HG03175 (cell line): Measurements from ENCODE around the gene GBX1.

Experiments
- ATAC-seq: cut with Tn5 transposase; IDR thresholded peaks from one replicate; pipeline ENCODE4 v1.9.1; 2021; ENCODE audit warnings: mild to moderate bottlenecking, moderate library complexity; ENCODE audit not compliant: unreplicated experiment

Gene GBX1

GRCh38 chr7:151129117-151129959, 38.2 kb downstream of the GBX1 start:
- no peak for ATAC-seq

GRCh38 chr7:151128716-151129115, 38.8 kb downstream of the GBX1 start:
- ATAC-seq, result no peak

GRCh38 chr7:151128144-151128543, 39.4 kb downstream of the GBX1 start:
- no peak for ATAC-seq

- ATAC-seq, result no peak
These were observed 40.9 kb downstream of the GBX1 start for GRCh38 chr7:151126491-151127137.

GRCh38 chr7:151125846-151126481, 41.5 kb downstream of the GBX1 start:
- ATAC-seq, result no peak

- ATAC-seq, result no peak
These were observed 42.0 kb downstream of the GBX1 start for GRCh38 chr7:151125470-151125845.

- ATAC-seq, result no peak
These were observed 42.5 kb downstream of the GBX1 start for GRCh38 chr7:151124899-151125399.

GRCh38 chr7:151124481-151124880, 43.0 kb downstream of the GBX1 start:
- no peak for ATAC-seq

GRCh38 chr7:151123822-151124464, 43.6 kb downstream of the GBX1 start:
- ATAC-seq, result peak; percentile 90

- ATAC-seq, result no peak
These were observed 44.2 kb downstream of the GBX1 start for GRCh38 chr7:151123158-151123821.

- ATAC-seq, result no peak
These were observed 44.7 kb downstream of the GBX1 start for GRCh38 chr7:151122796-151123157.

- no peak for ATAC-seq
These were observed 45.2 kb downstream of the GBX1 start for GRCh38 chr7:151122276-151122675.

- ATAC-seq, result no peak
These were observed 45.9 kb downstream of the GBX1 start for GRCh38 chr7:151121380-151122170.

- ATAC-seq, result no peak
These were observed 46.6 kb downstream of the GBX1 start for GRCh38 chr7:151120896-151121295.

GRCh38 chr7:151119902-151120301, 47.6 kb downstream of the GBX1 start:
- ATAC-seq, result no peak

- no peak for ATAC-seq
These were observed 48.5 kb downstream of the GBX1 start for GRCh38 chr7:151119055-151119415.

- ATAC-seq, result no peak
These were observed 49.1 kb downstream of the GBX1 start for GRCh38 chr7:151118108-151119054.

- ATAC-seq, result no peak
These were observed 49.9 kb downstream of the GBX1 start for GRCh38 chr7:151117565-151117964.
